ENCODE measurements around the gene NADK. TPM values are rescaled to one million over a fixed set of nuclear protein-coding genes. Genes with fewer than 3 reads are reported as not detected.
"Not testable (repeated sequence)": the region's sequence is repeated elsewhere in the genome, so short reads cannot be mapped to it uniquely, and the experiment has no call there.

Gene NADK
- total and polyA plus RNA-seq, 7 donors = 14.5 to 37.7 (median 24.7) TPM

GRCh38 chr1:1741013-1741412 is 37.3 kb downstream of the NADK start:
- peaks cover 0 to 13% of the 10 kb centered on the region in 2 donors for H3K36me3 ChIP-seq (ENCODE audit: insufficient read depth in 1 of 2, low read depth in 1 of 2)
- intact Hi-C loops (cut with DNase I) = loop anchor here in 1 of 2 donors (10.0 kb wide), 1 partner anchor 46 kb away; the partner anchor contains the start of gene SLC35E2B
- not testable (repeated sequence) for H3K4me1 ChIP-seq; ATAC-seq; DNase-seq; H3K27me3 ChIP-seq (ENCODE audit: insufficient read depth in 3 of 3, low read length in 2 of 3); H3K4me3 ChIP-seq; H3K9me3 ChIP-seq; H3K27ac ChIP-seq
- WGBS, 3 donors = 81 to 94% (median 83%) methylated on average over 10 to 12 of the region's 12 CpGs

DNA sequence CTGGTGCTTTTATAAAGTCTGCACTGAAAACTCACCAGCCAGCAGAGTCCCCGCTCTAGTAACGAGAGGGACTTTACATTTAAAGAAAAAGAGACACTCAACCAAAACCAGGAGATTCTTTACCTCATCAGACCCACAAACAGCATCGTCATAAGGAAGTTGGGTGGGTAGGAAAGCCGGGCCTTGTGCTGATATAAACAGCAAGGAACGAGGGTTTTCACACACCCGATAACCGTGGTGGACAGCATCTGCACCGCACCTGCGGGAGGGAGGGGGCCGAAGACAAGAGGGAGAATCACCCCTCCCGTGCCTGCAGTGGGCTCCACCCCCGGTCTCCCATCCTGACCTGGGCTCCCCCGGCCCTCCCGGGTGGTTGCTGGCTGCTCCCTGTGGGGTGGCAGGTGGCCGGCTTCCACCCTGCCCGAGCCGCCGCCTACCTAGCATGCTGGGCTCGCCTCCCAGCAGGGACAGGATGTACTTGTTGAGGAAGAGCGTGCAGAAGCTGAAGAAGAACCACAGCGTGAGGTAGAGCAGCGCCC is 39.4 kb downstream of the NADK start:
- H3K27me3 ChIP-seq (ENCODE audit: insufficient read depth in 3 of 3, low read length in 2 of 3); intact Hi-C loops (cut with DNase I); DNase-seq; H3K4me1 ChIP-seq; H3K9me3 ChIP-seq; H3K27ac ChIP-seq; H3K4me3 ChIP-seq; ATAC-seq: not testable (repeated sequence)
- 82 to 93% (median 92%) methylated on average over 5 to 12 of the region's 22 CpGs for WGBS, 3 donors
- H3K36me3 ChIP-seq (ENCODE audit: insufficient read depth in 1 of 2, low read depth in 1 of 2) = peaks cover 0 to 25% of the 10 kb centered on the region in 2 donors

DNA sequence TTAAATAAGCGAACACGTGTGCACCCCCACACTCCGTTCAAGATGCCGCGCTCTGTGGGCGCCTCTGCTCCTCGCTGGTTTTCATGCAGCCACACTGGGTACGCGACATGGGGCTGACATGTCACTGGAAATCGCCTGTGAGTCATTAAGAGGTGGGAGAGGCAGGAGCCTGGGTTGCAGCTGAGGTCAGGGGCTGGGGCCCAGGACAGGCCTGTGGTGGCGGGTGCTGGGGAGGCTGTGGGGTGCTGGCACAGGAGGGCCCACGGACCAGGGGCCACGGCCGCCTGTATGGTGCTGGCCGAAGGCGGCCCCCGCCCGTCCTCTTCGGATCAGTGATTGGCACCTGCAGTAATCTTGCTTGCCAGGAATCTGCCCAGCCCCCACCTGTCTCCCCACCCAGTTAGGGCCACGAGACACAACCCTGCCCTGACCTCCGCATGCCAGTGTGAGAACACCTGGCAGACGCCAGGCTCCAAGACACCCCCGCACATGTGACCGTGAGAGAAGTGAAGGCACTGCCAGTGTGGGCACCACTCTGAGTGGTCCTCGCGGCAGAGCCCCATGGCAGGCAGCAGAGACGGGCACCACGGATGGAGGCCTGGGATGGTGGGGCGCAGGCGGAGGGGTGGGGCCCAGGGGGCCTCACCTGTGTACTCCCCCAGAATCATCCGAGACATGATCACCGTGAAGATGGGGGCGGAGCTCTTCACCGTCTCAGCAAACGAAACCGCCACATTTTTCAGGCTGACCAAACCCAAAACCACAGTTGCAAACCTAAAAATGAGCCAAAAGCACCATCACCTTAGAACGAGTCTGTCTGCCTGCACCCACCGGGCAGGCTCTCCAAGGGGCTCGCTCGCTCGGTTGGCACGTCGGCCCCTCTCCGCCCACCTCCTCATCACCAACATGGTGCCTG is 40.3 kb downstream of the NADK start:
- H3K27ac ChIP-seq; DNase-seq; intact Hi-C loops (cut with DNase I); H3K4me1 ChIP-seq; H3K4me3 ChIP-seq; H3K9me3 ChIP-seq; H3K27me3 ChIP-seq (ENCODE audit: insufficient read depth in 3 of 3, low read length in 2 of 3): not testable (repeated sequence)
- peaks cover 0 to 35% of the 10 kb centered on the region in 2 donors for H3K36me3 ChIP-seq (ENCODE audit: insufficient read depth in 1 of 2, low read depth in 1 of 2)
- peak in 2 of 4 donors; percentile 26 to 31 for ATAC-seq
- 80 to 85% (median 82%) methylated on average over 10 to 33 of the region's 44 CpGs for WGBS, 3 donors

DNA sequence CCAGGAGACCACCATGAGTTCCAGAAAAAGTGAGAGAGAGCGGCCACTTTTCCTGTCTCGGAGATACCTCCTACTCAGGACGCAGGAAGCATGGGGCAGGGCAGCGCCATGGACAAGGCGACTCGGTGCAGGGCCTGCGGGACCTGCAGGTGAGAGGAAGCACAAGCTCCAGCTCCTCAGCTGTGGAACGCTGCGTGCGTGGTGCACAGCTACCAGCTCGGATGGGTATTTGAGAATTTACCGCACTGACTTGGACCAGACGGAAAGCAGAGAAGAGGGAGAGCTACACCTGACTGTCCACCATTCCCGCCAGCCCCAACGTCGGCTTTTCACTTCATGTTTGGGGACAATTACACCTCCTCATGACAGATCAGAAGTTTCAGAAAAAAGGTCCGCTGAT is 45.9 kb downstream of the NADK start:
- WGBS, 3 donors = 89 to 91% (median 89%) methylated on average over 10 to 17 of the region's 17 CpGs
- DNase-seq = no peak

DNA sequence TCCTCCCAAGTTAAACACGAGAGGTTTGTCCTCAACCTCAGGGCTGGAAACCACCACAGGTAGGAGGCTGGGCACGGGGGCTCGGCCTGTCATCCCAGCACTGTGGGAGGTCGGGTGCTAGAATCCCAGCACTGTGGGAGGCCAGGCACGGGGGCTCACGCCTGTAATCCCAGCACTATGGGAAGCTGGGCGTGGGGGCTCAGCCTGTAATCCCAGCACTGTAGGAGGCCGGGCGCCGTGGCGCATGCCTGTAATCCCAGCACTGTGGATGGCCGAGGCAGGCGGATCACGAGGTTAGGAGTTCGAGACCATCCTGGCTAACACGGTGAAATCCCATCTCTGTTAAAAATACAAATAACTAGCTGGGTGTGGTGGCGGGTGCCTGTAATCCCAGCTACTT is 47.4 kb downstream of the NADK start:
- Histone ChIP-seq H3K9me3 (no peaks in the 10 kb centered on the region), H3K4me3 (no peak overlapping the region), H3K4me1 (peaks cover 10% of the 10 kb centered on the region), H3K27me3 (ENCODE audit: insufficient read depth in 3 of 3, low read length in 2 of 3) (no peaks in the 10 kb centered on the region), H3K36me3 (ENCODE audit: insufficient read depth in 1 of 2, low read depth in 1 of 2) (peaks cover 0 to 48% of the 10 kb centered on the region in 2 donors), H3K27ac (no peak overlapping the region)
- WGBS, 3 donors = 89 to 94% (median 93%) methylated on average over 14 to 17 of the region's 17 CpGs
- TF ChIP-seq, protein P1, sequence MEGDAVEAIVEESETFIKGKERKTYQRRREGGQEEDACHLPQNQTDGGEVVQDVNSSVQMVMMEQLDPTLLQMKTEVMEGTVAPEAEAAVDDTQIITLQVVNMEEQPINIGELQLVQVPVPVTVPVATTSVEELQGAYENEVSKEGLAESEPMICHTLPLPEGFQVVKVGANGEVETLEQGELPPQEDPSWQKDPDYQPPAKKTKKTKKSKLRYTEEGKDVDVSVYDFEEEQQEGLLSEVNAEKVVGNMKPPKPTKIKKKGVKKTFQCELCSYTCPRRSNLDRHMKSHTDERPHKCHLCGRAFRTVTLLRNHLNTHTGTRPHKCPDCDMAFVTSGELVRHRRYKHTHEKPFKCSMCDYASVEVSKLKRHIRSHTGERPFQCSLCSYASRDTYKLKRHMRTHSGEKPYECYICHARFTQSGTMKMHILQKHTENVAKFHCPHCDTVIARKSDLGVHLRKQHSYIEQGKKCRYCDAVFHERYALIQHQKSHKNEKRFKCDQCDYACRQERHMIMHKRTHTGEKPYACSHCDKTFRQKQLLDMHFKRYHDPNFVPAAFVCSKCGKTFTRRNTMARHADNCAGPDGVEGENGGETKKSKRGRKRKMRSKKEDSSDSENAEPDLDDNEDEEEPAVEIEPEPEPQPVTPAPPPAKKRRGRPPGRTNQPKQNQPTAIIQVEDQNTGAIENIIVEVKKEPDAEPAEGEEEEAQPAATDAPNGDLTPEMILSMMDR (IDR thresholded peaks at IDR 0.05) = no peak
- DNase-seq = no peak
- no peak for ATAC-seq
- intact Hi-C loops (cut with DNase I) = no loop called here

More for the DNA sequence above, 45.9 kb downstream of the NADK start:
- H3K36me3 ChIP-seq (ENCODE audit: insufficient read depth in 1 of 2, low read depth in 1 of 2) = peaks cover 0 to 56% of the 10 kb centered on the region in 2 donors
- intact Hi-C loops (cut with DNase I) = no loop called here
- TF ChIP-seq, protein P1 (IDR thresholded peaks at IDR 0.05) = no peak
- H3K9me3 ChIP-seq = no peaks in the 10 kb centered on the region
- ATAC-seq = no peak
- no peak overlapping the region for H3K27ac ChIP-seq
- peaks cover 5% of the 10 kb centered on the region for H3K4me1 ChIP-seq
- no peaks in the 10 kb centered on the region for H3K27me3 ChIP-seq (ENCODE audit: insufficient read depth in 3 of 3, low read length in 2 of 3)
- no peak overlapping the region for H3K4me3 ChIP-seq

- intact Hi-C loops (cut with DNase I); ATAC-seq; H3K27me3 ChIP-seq (ENCODE audit: insufficient read depth in 3 of 3, low read length in 2 of 3); H3K27ac ChIP-seq; DNase-seq; H3K4me3 ChIP-seq; H3K9me3 ChIP-seq; H3K4me1 ChIP-seq: not testable (repeated sequence)
- 91% methylated on average over 9 of the region's 13 CpGs; no CpG with 5 or more reads in 2 of the 3 donors for WGBS, 3 donors
- peaks cover 0 to 46% of the 10 kb centered on the region in 2 donors for H3K36me3 ChIP-seq (ENCODE audit: insufficient read depth in 1 of 2, low read depth in 1 of 2)
These were observed 48.0 kb downstream of the NADK start for GRCh38 chr1:1730230-1730629.

GRCh38 chr1:1729116-1729816 is 49.0 kb downstream of the NADK start:
- WGBS, 3 donors = 87 to 94% (median 90%) methylated on average over 9 to 17 of the region's 18 CpGs
- H3K36me3 ChIP-seq (ENCODE audit: insufficient read depth in 1 of 2, low read depth in 1 of 2) = peaks cover 0 to 40% of the 10 kb centered on the region in 2 donors
- H3K27ac ChIP-seq = not testable (repeated sequence)

DNA sequence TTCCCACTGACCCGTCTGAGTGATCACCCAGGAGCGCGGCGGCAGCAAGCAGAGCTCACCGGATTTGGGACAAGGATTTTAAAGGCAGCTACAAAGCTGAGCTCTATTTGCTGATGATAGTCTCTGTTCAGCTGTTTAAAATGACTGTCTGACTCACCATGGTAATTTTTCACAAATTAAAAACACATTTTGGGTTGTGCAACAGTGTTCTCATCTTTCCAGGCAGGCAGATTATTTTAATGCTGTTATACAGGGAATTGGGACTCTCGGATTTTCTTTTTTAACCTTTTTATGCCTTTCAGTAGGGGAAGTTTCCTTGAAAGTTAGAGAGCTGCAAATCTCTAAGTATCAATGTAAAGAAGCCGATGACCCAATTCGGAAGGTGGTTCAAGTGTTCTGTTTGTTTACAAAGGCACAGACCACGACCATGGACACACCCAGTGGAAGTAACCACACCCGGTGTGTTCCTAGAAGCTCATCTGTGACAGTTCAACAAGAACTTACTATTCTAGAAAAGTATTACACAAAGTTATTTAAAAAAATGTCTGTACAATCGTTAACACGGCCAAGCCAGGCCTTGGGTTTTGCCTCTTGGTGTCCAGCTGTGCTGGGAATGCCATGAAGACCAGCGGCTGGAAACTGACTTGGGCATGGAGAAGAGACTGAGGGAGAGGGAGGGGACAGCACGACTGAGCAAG is 49.8 kb downstream of the NADK start:
- not testable (repeated sequence) for H3K4me3 ChIP-seq; H3K27me3 ChIP-seq (ENCODE audit: insufficient read depth in 3 of 3, low read length in 2 of 3); H3K4me1 ChIP-seq; DNase-seq; H3K9me3 ChIP-seq
- WGBS, 3 donors = 43 to 67% (median 47%) methylated on average over 7 to 14 of the region's 14 CpGs
- intact Hi-C loops (cut with DNase I) = loop anchor here in 1 of 2 donors (1.0 kb wide), 1 partner anchor 63 kb away; no protein-coding TSS in a partner anchor
- H3K36me3 ChIP-seq (ENCODE audit: insufficient read depth in 1 of 2, low read depth in 1 of 2) = peaks cover 0 to 32% of the 10 kb centered on the region in 2 donors
- peak overlapping the region; percentile 62 for H3K27ac ChIP-seq
- peak in 1 of 4 donors; percentile 38 for ATAC-seq

More at GRCh38 chr1:1729116-1729816, 49.0 kb downstream of the NADK start:
- intact Hi-C loops (cut with DNase I) = loop anchor here in 1 of 2 donors (1.0 kb wide), 1 partner anchor 64 kb away; no protein-coding TSS in a partner anchor
- not testable (repeated sequence) for H3K4me3 ChIP-seq; H3K4me1 ChIP-seq; H3K27me3 ChIP-seq (ENCODE audit: insufficient read depth in 3 of 3, low read length in 2 of 3); H3K9me3 ChIP-seq; ATAC-seq; DNase-seq
